Activated CD4-positive, alpha-beta memory T cell treated with anti-CD3 and anti-CD28 coated beads for 36 hours (primary cell): ENCODE measurements around the gene MTX1. TPM values are rescaled to one million over a fixed set of nuclear protein-coding genes. Genes with fewer than 3 reads are reported as not detected.
A peak's percentile ranks its signal among the peaks of the same experiment; 100 is the strongest.
"Not testable (repeated sequence)": the region's sequence is repeated elsewhere in the genome, so short reads cannot be mapped to it uniquely, and the experiment has no call there.

Experiments
- CTCF ChIA-PET: fragments of 350-600 bp; sonication (Branson Sonifier 250); formaldehyde crosslinking; loops from one replicate; lab custom pipeline; 2021; ENCODE audit warnings: antibody characterized with exemption, inconsistent platforms; lab: Charles Lee
- POLR2A ChIA-PET: fragments of 350-600 bp; sonication (Branson Sonifier 250); formaldehyde crosslinking; loops from one replicate; lab custom pipeline; 2021; ENCODE audit warnings: antibody characterized with exemption; lab: Charles Lee
- DNase-seq: peaks from one replicate; pipeline ENCODE4 v3.0.0-alpha.2; 2020
- H3K27ac Mint-ChIP-seq: one replicate; pipeline ENCODE4 v1.8.0; 2021; ENCODE audit warnings: mixed read lengths
- H3K27me3 Mint-ChIP-seq: one replicate; pipeline ENCODE4 v1.8.0; 2021; ENCODE audit warnings: mixed read lengths
- H3K36me3 Mint-ChIP-seq: one replicate; pipeline ENCODE4 v1.8.0; 2021; ENCODE audit warnings: mixed read lengths
- H3K4me1 Mint-ChIP-seq: one replicate; pipeline ENCODE4 v1.8.0; 2021; ENCODE audit warnings: low read depth, mixed read lengths
- H3K4me3 Mint-ChIP-seq: one replicate; pipeline ENCODE4 v1.8.0; 2021; ENCODE audit warnings: mild to moderate bottlenecking, mixed read lengths
- H3K9me3 Mint-ChIP-seq: one replicate; pipeline ENCODE4 v1.8.0; 2021; ENCODE audit warnings: mixed read lengths
- intact Hi-C: fragments of 100-400 bp; cut with micrococcal nuclease; formaldehyde crosslinking; loops from one replicate; pipeline ENCODE4 v1.15.1; 2023
- total RNA-seq, 2 experiments: library from RNA; stranded (reverse); gene quantifications; one replicate each; pipeline ENCODE4 v1.2.3, GENCODE V29; 2021

The MTX1 gene
- total RNA-seq, 2 experiments from 2014 or later, result 45.2 to 47.9 TPM

DNA sequence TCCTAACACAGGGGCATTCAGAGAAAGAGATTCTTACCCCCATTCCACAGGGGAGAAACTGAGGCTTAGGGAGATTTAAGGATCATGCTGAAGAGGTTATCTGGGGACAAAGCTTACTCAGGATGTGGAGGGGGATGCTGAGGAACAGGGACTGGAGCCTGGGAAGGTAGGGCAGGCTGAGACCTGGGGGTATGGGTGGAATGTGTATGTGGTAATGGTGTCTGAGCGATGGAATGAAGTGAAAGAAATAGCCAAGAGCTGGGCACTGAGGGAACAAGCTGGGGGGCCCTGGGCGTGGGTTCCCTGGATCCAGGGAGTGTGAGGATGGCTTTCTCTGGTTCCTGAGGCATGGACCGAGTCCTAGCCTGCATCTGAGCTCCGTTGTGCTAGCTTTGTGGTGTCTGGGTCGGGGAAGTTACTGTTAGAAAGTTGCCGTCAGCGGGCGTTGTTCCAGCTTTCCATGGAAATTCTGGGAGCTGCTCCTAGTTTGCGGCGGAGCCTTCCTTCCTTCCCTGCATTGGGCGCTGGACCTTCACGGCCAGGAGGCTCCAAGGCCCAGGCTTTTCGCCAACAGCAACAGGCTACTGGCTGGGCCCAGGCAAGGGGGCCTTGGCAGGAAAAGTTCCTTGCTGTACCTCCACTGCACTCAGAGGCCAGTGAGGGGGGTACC is 3.0 kb downstream of the MTX1 start:
- H3K27me3 Mint-ChIP-seq, H3K36me3 Mint-ChIP-seq, DNase-seq, POLR2A ChIA-PET, H3K9me3 Mint-ChIP-seq, intact Hi-C loops, H3K27ac Mint-ChIP-seq, H3K4me3 Mint-ChIP-seq: not testable (repeated sequence)
- H3K4me1 Mint-ChIP-seq, result peaks cover 35% of the 10 kb centered on the region
- CTCF ChIA-PET, result interaction anchor here (1.1 kb wide), 1 partner anchor 15 kb away, joined by 3 read pairs; no protein-coding TSS in a partner anchor

- H3K4me3 Mint-ChIP-seq, POLR2A ChIA-PET, DNase-seq, H3K27me3 Mint-ChIP-seq, H3K27ac Mint-ChIP-seq, intact Hi-C loops, H3K9me3 Mint-ChIP-seq, H3K36me3 Mint-ChIP-seq: not testable (repeated sequence)
- peaks cover 31% of the 10 kb centered on the region for H3K4me1 Mint-ChIP-seq
- CTCF ChIA-PET, result interaction anchor here (1.1 kb wide), 1 partner anchor 15 kb away, joined by 3 read pairs; no protein-coding TSS in a partner anchor
Observed at GRCh38 chr1:155212051-155212440, 3.6 kb downstream of the MTX1 start.

GRCh38 chr1:155214702-155215101 is 6.2 kb downstream of the MTX1 start:
- Mint-ChIP-seq H3K27ac (peak overlapping the region; percentile 36), H3K4me1 (peaks cover 24% of the 10 kb centered on the region)
- H3K27me3 Mint-ChIP-seq, intact Hi-C loops, DNase-seq, H3K4me3 Mint-ChIP-seq, H3K9me3 Mint-ChIP-seq, H3K36me3 Mint-ChIP-seq, POLR2A ChIA-PET: not testable (repeated sequence)
- CTCF ChIA-PET, result interaction anchor here (0.6 kb wide), 1 partner anchor 149 kb away, joined by 3 read pairs; no protein-coding TSS in a partner anchor

DNA sequence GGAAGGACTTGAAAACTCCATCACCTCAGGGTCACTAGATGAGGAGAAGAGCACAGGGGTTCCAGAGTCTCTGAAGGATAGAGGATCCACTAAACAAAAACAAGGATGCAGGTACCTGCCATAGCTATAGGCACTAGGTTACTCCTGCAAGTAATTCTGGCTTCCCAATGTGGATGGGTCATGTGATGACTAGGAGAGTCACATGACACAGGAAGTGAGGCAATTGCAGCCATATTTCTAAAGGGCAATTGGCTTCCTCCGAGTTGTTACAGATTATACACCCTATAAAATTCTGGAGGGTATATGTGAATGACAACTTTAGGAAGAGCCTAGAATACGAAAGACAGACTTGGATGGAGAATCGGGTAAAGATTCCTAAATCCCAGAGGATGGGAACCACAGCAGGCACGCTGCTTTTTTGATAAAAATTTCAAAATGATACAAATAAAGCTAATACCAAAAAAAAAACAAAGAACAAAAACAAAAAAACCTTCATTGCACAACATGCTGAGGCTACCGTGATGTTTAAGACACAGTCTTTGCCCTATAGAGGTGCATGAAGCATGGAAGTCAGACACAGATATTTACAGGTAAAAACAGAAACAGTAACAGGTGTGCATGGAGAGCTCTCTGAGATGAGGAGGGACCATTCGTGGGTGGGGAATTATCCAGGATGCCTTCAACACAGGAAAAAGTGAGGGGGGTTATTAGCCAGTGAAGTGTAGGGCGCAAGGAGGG is 10.5 kb downstream of the MTX1 start:
- DNase-seq, result peak; percentile 30
- peaks cover 6% of the 10 kb centered on the region for H3K36me3 Mint-ChIP-seq
- CTCF ChIA-PET, result no interaction called here
- peak overlapping the region; percentile 9 for H3K4me3 Mint-ChIP-seq
- H3K27ac Mint-ChIP-seq, result no peak overlapping the region
- intact Hi-C loops, result loop anchor here (1.0 kb wide), 1 partner anchor 8 kb away; no protein-coding TSS in a partner anchor
- no peaks in the 10 kb centered on the region for H3K27me3 Mint-ChIP-seq
- H3K4me1 Mint-ChIP-seq, result peaks cover 18% of the 10 kb centered on the region
- POLR2A ChIA-PET, result no interaction called here
- no peaks in the 10 kb centered on the region for H3K9me3 Mint-ChIP-seq

- peaks cover 18% of the 10 kb centered on the region for H3K4me1 Mint-ChIP-seq
- no peaks in the 10 kb centered on the region for H3K27me3 Mint-ChIP-seq
- H3K36me3 Mint-ChIP-seq, result peaks cover 6% of the 10 kb centered on the region
- H3K27ac Mint-ChIP-seq, result no peak overlapping the region
- intact Hi-C loops, result loop anchor here (1.0 kb wide), 1 partner anchor 8 kb away; no protein-coding TSS in a partner anchor
- ChIA-PET POLR2A (no interaction called here), CTCF (no interaction called here)
- peak; percentile 18 for DNase-seq
- H3K4me3 Mint-ChIP-seq, result peak overlapping the region; percentile 9
- H3K9me3 Mint-ChIP-seq, result no peaks in the 10 kb centered on the region
Observed at GRCh38 chr1:155219592-155220031, 11.1 kb downstream of the MTX1 start.

- H3K27me3 Mint-ChIP-seq, CTCF ChIA-PET, H3K4me3 Mint-ChIP-seq, DNase-seq, H3K9me3 Mint-ChIP-seq, POLR2A ChIA-PET, H3K27ac Mint-ChIP-seq, H3K36me3 Mint-ChIP-seq, intact Hi-C loops: not testable (repeated sequence)
- H3K4me1 Mint-ChIP-seq, result peaks cover 19% of the 10 kb centered on the region
Observed at GRCh38 chr1:155220211-155220965, 11.9 kb downstream of the MTX1 start.

GRCh38 chr1:155223047-155223446 is 14.6 kb downstream of the MTX1 start:
- Mint-ChIP-seq H3K9me3 (no peaks in the 10 kb centered on the region), H3K36me3 (peaks cover 4% of the 10 kb centered on the region), H3K27me3 (no peaks in the 10 kb centered on the region), H3K27ac (no peak overlapping the region), H3K4me3 (no peak overlapping the region), H3K4me1 (peaks cover 33% of the 10 kb centered on the region)
- POLR2A ChIA-PET, result no interaction called here
- intact Hi-C loops, result no loop called here
- no peak for DNase-seq
- CTCF ChIA-PET, result interaction anchor here (1.6 to 7.2 kb wide), 2 partner anchors 16 to 28 kb away, joined by 5 to 82 read pairs; partner anchors contain the start of genes MTX1 and THBS3

DNA sequence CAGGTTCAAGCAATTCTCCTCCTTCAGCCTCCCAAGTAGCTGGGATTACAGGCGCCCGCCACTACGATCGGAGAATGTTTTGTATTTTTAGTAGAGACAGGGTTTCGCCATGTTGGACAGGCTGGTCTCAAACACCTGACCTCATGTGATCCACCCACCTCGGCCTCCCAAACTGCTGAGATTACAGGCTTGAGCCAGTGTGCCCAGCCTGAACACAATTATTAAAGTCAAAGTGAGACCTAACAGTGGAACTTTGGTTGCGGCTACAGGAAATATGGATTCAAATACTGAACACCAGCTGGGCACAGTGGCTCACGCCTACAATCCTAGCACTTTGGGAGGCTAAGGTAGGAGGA is 16.9 kb downstream of the MTX1 start:
- not testable (repeated sequence) for H3K27me3 Mint-ChIP-seq, H3K36me3 Mint-ChIP-seq, DNase-seq, H3K9me3 Mint-ChIP-seq
- CTCF ChIA-PET, result interaction anchor here (0.8 to 7.2 kb wide), 6 partner anchors 19 to 134 kb away, joined by 3 to 82 read pairs (median 4); partner anchors contain the start of genes MTX1 and THBS3
- H3K27ac Mint-ChIP-seq, result peak overlapping the region; percentile 98
- peaks cover 26% of the 10 kb centered on the region for H3K4me1 Mint-ChIP-seq
- peak overlapping the region; percentile 89 for H3K4me3 Mint-ChIP-seq
- POLR2A ChIA-PET, result interaction anchor here (2.2 kb wide), 1 partner anchor 31 kb away, joined by 6 read pairs; no protein-coding TSS in a partner anchor
- intact Hi-C loops, result loop anchor here (5.0 kb wide), 1 partner anchor 33 kb away; no protein-coding TSS in a partner anchor

GRCh38 chr1:155226188-155226909 is 17.9 kb downstream of the MTX1 start:
- peak; percentile 92 for DNase-seq
- ChIA-PET POLR2A (interaction anchor here (1.0 to 2.9 kb wide), 10 partner anchors 15 to 54 kb away, joined by 3 to 15 read pairs (median 6); partner anchors contain the start of genes KRTCAP2, MTX1, THBS3 and TRIM46), CTCF (interaction anchor here (0.6 to 7.2 kb wide), 13 partner anchors 14 to 165 kb away, joined by 3 to 82 read pairs (median 5); partner anchors contain the start of genes KRTCAP2, MTX1, SCAMP3 and THBS3)
- H3K4me3 Mint-ChIP-seq, result peak overlapping the region; percentile 89
- H3K27me3 Mint-ChIP-seq, result no peaks in the 10 kb centered on the region
- peak overlapping the region; percentile 98 for H3K27ac Mint-ChIP-seq
- H3K9me3 Mint-ChIP-seq, result no peaks in the 10 kb centered on the region
- intact Hi-C loops, result loop anchor here (1.0 to 5.0 kb wide), 4 partner anchors 14 to 50 kb away; partner anchors contain the start of gene THBS3
- peaks cover 4% of the 10 kb centered on the region for H3K36me3 Mint-ChIP-seq
- H3K4me1 Mint-ChIP-seq, result peaks cover 26% of the 10 kb centered on the region

DNA sequence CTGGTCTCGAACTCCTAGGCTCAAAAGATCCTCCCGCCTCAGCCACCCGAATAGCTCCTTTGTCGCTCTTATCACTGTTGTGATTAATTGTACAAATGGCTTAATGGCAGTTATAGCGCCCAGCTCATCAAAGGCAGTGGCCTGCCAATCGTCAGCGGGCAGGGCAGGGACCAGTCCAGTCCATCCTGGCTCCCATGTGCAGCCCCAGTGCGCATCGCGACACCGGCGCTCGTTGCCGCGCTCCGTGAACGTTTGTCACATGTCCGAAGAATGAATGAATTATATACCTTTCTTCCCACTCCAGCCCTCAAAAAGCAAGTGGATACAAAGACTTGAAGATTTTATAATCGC is 18.4 kb downstream of the MTX1 start:
- POLR2A ChIA-PET, result interaction anchor here (1.0 to 2.9 kb wide), 9 partner anchors 14 to 54 kb away, joined by 3 to 15 read pairs (median 5); partner anchors contain the start of genes KRTCAP2, MTX1, THBS3 and TRIM46
- H3K4me1 Mint-ChIP-seq, result peaks cover 26% of the 10 kb centered on the region
- no peaks in the 10 kb centered on the region for H3K9me3 Mint-ChIP-seq
- DNase-seq, result peak; percentile 74
- CTCF ChIA-PET, result interaction anchor here (0.6 to 7.2 kb wide), 13 partner anchors 14 to 165 kb away, joined by 3 to 82 read pairs (median 5); partner anchors contain the start of genes KRTCAP2, MTX1, SCAMP3 and THBS3
- H3K36me3 Mint-ChIP-seq, result peaks cover 4% of the 10 kb centered on the region
- H3K27ac Mint-ChIP-seq, result peak overlapping the region; percentile 98
- intact Hi-C loops, result loop anchor here (1.0 to 5.0 kb wide), 7 partner anchors 8 to 51 kb away; partner anchors contain the start of genes SCAMP3 and THBS3
- H3K4me3 Mint-ChIP-seq, result peak overlapping the region; percentile 89
- no peaks in the 10 kb centered on the region for H3K27me3 Mint-ChIP-seq
